Measurements from ENCODE around the gene DNAJA4.

DNA sequence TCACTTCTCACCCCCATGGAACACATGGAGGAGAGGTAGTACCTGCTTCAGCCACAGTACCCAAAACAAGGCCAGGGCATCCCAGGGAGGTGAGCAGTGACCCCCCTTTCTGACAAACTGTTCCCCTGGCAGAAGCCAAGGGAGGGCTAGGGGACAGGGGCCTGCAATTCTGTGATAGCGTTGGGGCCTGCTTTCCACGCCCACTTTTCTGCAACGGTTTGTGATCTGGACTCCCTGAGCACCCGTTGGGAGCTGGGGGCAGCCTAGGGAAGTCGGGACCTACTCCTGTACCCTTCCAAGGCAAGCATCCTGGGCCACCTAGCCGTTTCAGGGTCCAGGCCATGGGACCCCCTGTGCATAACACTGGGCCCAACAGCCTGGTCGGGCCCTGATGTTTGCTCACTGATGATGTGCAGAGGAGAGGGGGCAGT is 996 bp upstream of the DNAJA4 start:
- TF ChIP-seq, protein P1, sequence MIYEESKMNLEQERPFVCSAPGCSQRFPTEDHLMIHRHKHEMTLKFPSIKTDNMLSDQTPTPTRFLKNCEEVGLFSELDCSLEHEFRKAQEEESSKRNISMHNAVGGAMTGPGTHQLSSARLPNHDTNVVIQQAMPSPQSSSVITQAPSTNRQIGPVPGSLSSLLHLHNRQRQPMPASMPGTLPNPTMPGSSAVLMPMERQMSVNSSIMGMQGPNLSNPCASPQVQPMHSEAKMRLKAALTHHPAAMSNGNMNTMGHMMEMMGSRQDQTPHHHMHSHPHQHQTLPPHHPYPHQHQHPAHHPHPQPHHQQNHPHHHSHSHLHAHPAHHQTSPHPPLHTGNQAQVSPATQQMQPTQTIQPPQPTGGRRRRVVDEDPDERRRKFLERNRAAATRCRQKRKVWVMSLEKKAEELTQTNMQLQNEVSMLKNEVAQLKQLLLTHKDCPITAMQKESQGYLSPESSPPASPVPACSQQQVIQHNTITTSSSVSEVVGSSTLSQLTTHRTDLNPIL (CRISPR knock-in tag; IDR thresholded peaks at IDR 0.05; ENCODE audit: low read depth) = no peak
- no peak for TF ChIP-seq CSDC2 (CRISPR knock-in tag; IDR thresholded peaks at IDR 0.05)
- TF ChIP-seq ZNF565 (CRISPR knock-in tag; conservative IDR thresholded peaks at IDR 0.05; ENCODE audit: low read depth) = no peak
- no peak for TF ChIP-seq ZC3H10 (CRISPR knock-in tag; IDR thresholded peaks at IDR 0.05)
- no peak for TF ChIP-seq OSR1 (CRISPR knock-in tag; IDR thresholded peaks at IDR 0.05)
- TF ChIP-seq BACH2 (CRISPR knock-in tag; IDR thresholded peaks at IDR 0.05; ENCODE audit: borderline replicate concordance) = no peak
- TF ChIP-seq ZNF8 (CRISPR knock-in tag; IDR thresholded peaks at IDR 0.05) = no peak
- no peak for TF ChIP-seq ARNTL (CRISPR knock-in tag; IDR thresholded peaks at IDR 0.05; ENCODE audit: borderline replicate concordance, low read depth)
- no peak for TF ChIP-seq PATZ1 (CRISPR knock-in tag; IDR thresholded peaks at IDR 0.05; ENCODE audit: borderline replicate concordance)
- TF ChIP-seq SNAI2 (CRISPR knock-in tag; IDR thresholded peaks at IDR 0.05) = no peak
- no peak for TF ChIP-seq RARB (CRISPR knock-in tag; IDR thresholded peaks at IDR 0.05)
- no peak for TF ChIP-seq ZFP30 (CRISPR knock-in tag; IDR thresholded peaks at IDR 0.05)
- TF ChIP-seq TOX (CRISPR knock-in tag; IDR thresholded peaks at IDR 0.05; ENCODE audit: borderline replicate concordance) = no peak
